SK-N-SH treated with all-trans-retinoic acid at 6 μM for 48 hours (cell line): ENCODE results near the gene CDK6.

Experiments used
- ATAC-seq: fragments of 200-7000 bp; cut with Tn5 transposase; 3 replicates; pipeline ENCODE4 v1.9.1; 2020; ENCODE audit warnings: mild to moderate bottlenecking, moderate library complexity
- ARNTL ChIP-seq: fragments of 450-650 bp; formaldehyde crosslinking; IDR thresholded peaks from 2 replicates; pipeline ENCODE4 v1.5.0; 2020; ENCODE audit warnings: low read depth, mild to moderate bottlenecking, moderate library complexity, borderline replicate concordance
- BACH2 ChIP-seq: fragments of 250-450 bp; sonication (Bioruptor Pico); IDR thresholded peaks from 2 replicates; pipeline ENCODE4 v1.9.0; 2021; ENCODE audit warnings: mild to moderate bottlenecking, borderline replicate concordance
- CREB5 ChIP-seq: fragments of 250-450 bp; sonication (Bioruptor Pico); IDR thresholded peaks from 2 replicates; pipeline ENCODE4 v1.5.1; 2020; ENCODE audit warnings: low read depth, mild to moderate bottlenecking, moderate library complexity
- CSDC2 ChIP-seq: fragments of 250-450 bp; sonication (Bioruptor Pico); IDR thresholded peaks from 2 replicates; pipeline ENCODE4 v1.5.0; 2020; ENCODE audit warnings: mild to moderate bottlenecking, moderate library complexity
- CSRNP3 ChIP-seq: fragments of 250-450 bp; sonication (Bioruptor Pico); IDR thresholded peaks from 2 replicates; pipeline ENCODE4 v1.5.1; 2021; ENCODE audit warnings: mild to moderate bottlenecking, moderate library complexity
- ESRRG ChIP-seq: fragments of 250-450 bp; sonication (Bioruptor Pico); IDR thresholded peaks from 2 replicates; pipeline ENCODE4 v1.6.1; 2021; ENCODE audit warnings: mild to moderate bottlenecking
- GLIS3 ChIP-seq: fragments of 250-450 bp; sonication (Bioruptor Pico); IDR thresholded peaks from 2 replicates; pipeline ENCODE4 v1.5.0; 2020; ENCODE audit warnings: mild to moderate bottlenecking, moderate library complexity
- ISL1 ChIP-seq: fragments of 250-450 bp; sonication (Bioruptor Pico); IDR thresholded peaks from 2 replicates; pipeline ENCODE4 v2.1.2; 2022; ENCODE audit warnings: mild to moderate bottlenecking, moderate library complexity
- OSR1 ChIP-seq: fragments of 250-450 bp; sonication (Bioruptor Pico); IDR thresholded peaks from 2 replicates; pipeline ENCODE4 v1.8.0; 2022; ENCODE audit warnings: moderate library complexity, mild to moderate bottlenecking, inconsistent platforms
- PATZ1 ChIP-seq: fragments of 250-450 bp; sonication (Bioruptor Pico); IDR thresholded peaks from 2 replicates; pipeline ENCODE4 v1.8.0; 2020; ENCODE audit warnings: mild to moderate bottlenecking, moderate library complexity, borderline replicate concordance
- POU6F1 ChIP-seq: fragments of 250-450 bp; sonication (Bioruptor Pico); IDR thresholded peaks from 2 replicates; pipeline ENCODE4 v1.8.0; 2021; ENCODE audit warnings: low read depth, mild to moderate bottlenecking, moderate library complexity, borderline replicate concordance
- PPARA ChIP-seq: fragments of 250-450 bp; sonication (Bioruptor Pico); IDR thresholded peaks from 2 replicates; pipeline ENCODE4 v1.5.0; 2020; ENCODE audit warnings: mild to moderate bottlenecking, borderline replicate concordance
- RARB ChIP-seq: fragments of 250-450 bp; sonication (Bioruptor Pico); IDR thresholded peaks from 2 replicates; pipeline ENCODE4 v1.8.0; 2021; ENCODE audit warnings: mild to moderate bottlenecking, moderate library complexity
- SNAI2 ChIP-seq: fragments of 250-450 bp; sonication (Bioruptor Pico); IDR thresholded peaks from 2 replicates; pipeline ENCODE4 v1.5.0; 2020; ENCODE audit warnings: mild to moderate bottlenecking, moderate library complexity
- TCF4 ChIP-seq: fragments of 250-450 bp; sonication (Bioruptor Pico); IDR thresholded peaks from 2 replicates; pipeline ENCODE4 v1.8.0; 2021; ENCODE audit warnings: mild to moderate bottlenecking, moderate library complexity, borderline replicate concordance
- TOX ChIP-seq: fragments of 250-450 bp; sonication (Bioruptor Pico); IDR thresholded peaks from 2 replicates; pipeline ENCODE4 v1.8.0; 2021; ENCODE audit warnings: mild to moderate bottlenecking, moderate library complexity, borderline replicate concordance
- TSHZ2 ChIP-seq: fragments of 250-450 bp; sonication (Bioruptor Pico); IDR thresholded peaks from 2 replicates; pipeline ENCODE4 v1.5.0; 2020; ENCODE audit warnings: mild to moderate bottlenecking, moderate library complexity
- ZC3H10 ChIP-seq: fragments of 250-450 bp; sonication (Bioruptor Pico); IDR thresholded peaks from 2 replicates; pipeline ENCODE4 v1.5.1; 2021; ENCODE audit warnings: mild to moderate bottlenecking, moderate library complexity
- ZFP3 ChIP-seq: fragments of 250-450 bp; sonication (Bioruptor Pico); IDR thresholded peaks from 2 replicates; pipeline ENCODE4 v1.5.0; 2020; ENCODE audit warnings: mild to moderate bottlenecking, moderate library complexity
- ZFP30 ChIP-seq: fragments of 450-650 bp; formaldehyde crosslinking; IDR thresholded peaks from 2 replicates; pipeline ENCODE4 v1.5.0; 2022; ENCODE audit warnings: mild to moderate bottlenecking, moderate library complexity
- ZNF565 ChIP-seq: fragments of 450-650 bp; formaldehyde crosslinking; conservative IDR thresholded peaks from 2 replicates; pipeline ENCODE4 v1.5.0; 2020; ENCODE audit warnings: low read depth, mild to moderate bottlenecking, moderate library complexity
- ZNF70 ChIP-seq: fragments of 450-650 bp; formaldehyde crosslinking; IDR thresholded peaks from 2 replicates; pipeline ENCODE4 v1.5.0; 2020; ENCODE audit warnings: mild to moderate bottlenecking, moderate library complexity
- ZNF8 ChIP-seq: fragments of 450-650 bp; formaldehyde crosslinking; IDR thresholded peaks from 2 replicates; pipeline ENCODE4 v1.5.0; 2020; ENCODE audit warnings: mild to moderate bottlenecking, moderate library complexity

Gene CDK6

GRCh38 chr7:92833766-92834506 lies 2.4 kb downstream of the CDK6 start:
- peak; percentile 70 for ATAC-seq
- TF ChIP-seq POU6F1 (CRISPR knock-in tag) (peak; percentile 37; the same call in 1 of the 2 replicates), SNAI2 (CRISPR knock-in tag) (no peak), CSDC2 (no peak), ISL1 (CRISPR knock-in tag) (no peak), ZNF565 (CRISPR knock-in tag) (no peak), ZNF70 (no peak), OSR1 (no peak), ARNTL (no peak), TSHZ2 (CRISPR knock-in tag) (peak; percentile 44; the same call in 1 of the 2 replicates), RARB (0 out of 2 replicates have a peak, but pooled peaks have one; percentile 17), ZNF8 (CRISPR knock-in tag) (no peak), PATZ1 (CRISPR knock-in tag) (peak; percentile 52), CREB5 (CRISPR knock-in tag) (peak; percentile 36; the same call in 1 of the 2 replicates), CSRNP3 (CRISPR knock-in tag) (0 out of 2 replicates have a peak, but pooled peaks have one; percentile 49), ZFP30 (CRISPR knock-in tag) (no peak), GLIS3 (no peak), ZFP3 (CRISPR knock-in tag) (peak; percentile 15; the same call in 1 of the 2 replicates), BACH2 (CRISPR knock-in tag) (no peak), ESRRG (CRISPR knock-in tag) (0 out of 2 replicates have a peak, but pooled peaks have one; percentile 33), ZC3H10 (CRISPR knock-in tag) (no peak), TOX (no peak; the same call in 1 of the 2 replicates), TCF4 (CRISPR knock-in tag) (no peak), PPARA (CRISPR knock-in tag) (no peak)

- peak; percentile 63 for ATAC-seq
- TF ChIP-seq GLIS3 (no peak), POU6F1 (CRISPR knock-in tag) (0 out of 2 replicates have a peak, but pooled peaks have one; percentile 14), CREB5 (CRISPR knock-in tag) (no peak), SNAI2 (CRISPR knock-in tag) (0 out of 2 replicates have a peak, but pooled peaks have one; percentile 54), ARNTL (no peak), ZC3H10 (CRISPR knock-in tag) (no peak), ZFP3 (CRISPR knock-in tag) (peak; percentile 73; the same call in 1 of the 2 replicates)
Observed at GRCh38 chr7:92833024-92833765, 3.2 kb downstream of the CDK6 start.
